UCSD-AML1 (cell line): Measurements from ENCODE around the gene COPRS.

Source experiments
- DNase-seq: peaks from one replicate; lab custom pipeline; 2025; ENCODE audit not compliant: unreplicated experiment; lab: John Stamatoyannopoulos, UW

The COPRS gene, protein sequence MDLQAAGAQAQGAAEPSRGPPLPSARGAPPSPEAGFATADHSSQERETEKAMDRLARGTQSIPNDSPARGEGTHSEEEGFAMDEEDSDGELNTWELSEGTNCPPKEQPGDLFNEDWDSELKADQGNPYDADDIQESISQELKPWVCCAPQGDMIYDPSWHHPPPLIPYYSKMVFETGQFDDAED

DNA sequence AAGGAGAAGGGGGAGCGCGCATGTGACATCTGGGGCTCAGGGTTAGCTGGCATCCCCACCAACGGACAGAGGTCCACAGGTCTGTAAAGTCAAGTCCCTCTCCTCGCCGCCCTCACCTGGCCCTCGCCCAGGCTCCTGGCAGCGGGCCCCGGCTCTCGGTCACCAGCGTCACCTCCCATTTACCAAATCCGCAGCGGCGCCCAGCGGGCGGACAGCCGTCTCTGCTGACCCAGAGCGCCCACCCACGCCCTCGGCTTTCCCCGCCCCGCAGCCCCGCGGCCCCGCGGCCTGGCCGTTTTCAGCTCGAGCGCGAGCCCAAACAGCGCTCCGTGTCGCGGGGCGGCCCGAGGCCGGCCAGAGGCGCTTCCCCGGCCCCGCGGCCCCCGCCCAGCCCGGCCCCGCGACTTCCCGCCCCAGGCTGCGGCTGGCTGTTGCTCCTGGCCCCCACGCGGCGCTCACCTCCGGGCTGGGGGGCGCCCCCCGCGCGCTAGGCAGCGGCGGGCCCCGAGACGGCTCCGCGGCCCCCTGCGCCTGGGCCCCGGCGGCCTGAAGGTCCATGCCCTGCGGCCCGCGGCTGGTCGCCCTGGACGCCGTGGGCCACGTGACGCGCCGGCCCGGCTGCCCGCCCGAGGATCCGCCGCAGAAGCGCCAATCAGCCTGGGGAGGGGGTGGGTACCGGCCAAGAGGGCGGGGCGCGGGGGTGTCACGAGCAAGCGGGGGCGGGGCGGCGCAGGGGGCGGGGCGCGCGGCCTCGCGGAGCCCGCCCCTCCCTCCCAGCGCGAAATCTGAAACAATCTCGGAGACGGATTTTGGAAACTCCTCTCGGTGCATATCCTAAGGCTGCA, at the start of gene COPRS:
Gene COPRS, minus strand, starts transcription at position 603 of the 845 bp plus-strand sequence. Its CDS starts 45 bp downstream, at position 558.
- DNase-seq = peak; percentile 83

DNA sequence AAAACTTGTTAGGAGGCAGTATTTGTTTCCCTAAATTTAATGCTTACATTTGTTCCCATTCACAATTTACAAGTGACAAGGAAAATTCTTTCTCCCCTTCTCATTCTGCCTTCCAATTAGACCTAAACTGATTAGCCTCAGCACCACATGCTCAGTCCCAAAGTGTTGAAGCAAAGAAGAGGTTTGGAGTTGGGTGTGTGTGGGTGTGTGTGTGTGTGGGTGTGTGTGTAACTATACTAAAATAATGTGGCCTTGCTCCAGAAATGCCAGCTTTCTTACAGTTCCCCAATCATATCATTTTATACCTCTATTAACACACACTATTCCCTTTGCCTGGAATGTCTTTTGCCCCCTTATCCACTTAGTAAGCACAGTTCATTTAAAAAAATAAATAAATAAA, 49.3 kb upstream of the COPRS start:
- no peak for DNase-seq

DNA sequence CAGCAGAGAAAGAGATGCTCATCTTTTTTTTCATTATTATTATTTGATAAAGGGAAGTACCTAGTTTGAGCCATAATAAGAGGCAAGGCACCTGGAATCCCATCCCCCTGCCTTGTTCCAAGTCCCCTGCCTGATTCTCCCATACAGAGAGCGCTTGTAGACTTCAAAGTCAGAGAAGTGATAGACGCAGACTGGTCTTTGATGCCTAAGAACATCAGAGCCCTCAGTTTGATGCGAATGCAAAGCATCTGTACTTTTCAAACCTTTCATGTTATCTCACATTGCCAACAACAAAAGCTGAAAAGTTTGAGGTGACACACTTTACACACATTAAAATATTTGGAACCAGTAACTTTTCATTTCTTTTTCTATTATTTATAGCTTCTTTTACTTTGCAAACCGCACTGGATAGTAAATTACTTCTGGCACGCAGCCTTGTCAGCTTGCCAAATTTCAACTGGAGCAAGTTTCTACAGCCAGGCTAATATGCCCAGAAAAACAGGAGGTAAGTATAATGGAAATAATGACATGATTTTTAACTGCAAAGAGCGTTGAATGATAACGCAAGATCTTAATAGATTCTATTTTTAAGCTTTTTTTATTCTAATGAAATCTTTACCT, 48.4 kb upstream of the COPRS start:
- no peak for DNase-seq

DNA sequence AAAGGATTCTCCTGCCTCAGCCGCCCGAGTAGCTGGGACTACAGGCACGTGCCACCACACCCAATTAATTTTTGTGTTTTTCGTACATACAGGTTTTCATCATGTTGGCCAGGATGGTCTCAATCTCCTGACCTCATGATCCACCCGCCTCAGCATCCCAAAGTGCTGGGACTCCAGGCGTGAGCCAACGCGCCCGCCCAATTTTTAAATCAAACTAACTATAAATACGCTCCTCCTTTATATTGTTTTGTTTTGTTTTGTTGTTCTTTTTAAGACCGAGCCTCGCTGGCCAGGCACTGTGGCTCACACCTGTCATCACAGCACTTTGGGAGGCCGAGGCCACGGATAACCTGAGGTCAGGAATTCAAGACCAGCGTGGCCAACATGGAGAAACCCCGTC, 44.4 kb upstream of the COPRS start:
- DNase-seq = no peak

DNA sequence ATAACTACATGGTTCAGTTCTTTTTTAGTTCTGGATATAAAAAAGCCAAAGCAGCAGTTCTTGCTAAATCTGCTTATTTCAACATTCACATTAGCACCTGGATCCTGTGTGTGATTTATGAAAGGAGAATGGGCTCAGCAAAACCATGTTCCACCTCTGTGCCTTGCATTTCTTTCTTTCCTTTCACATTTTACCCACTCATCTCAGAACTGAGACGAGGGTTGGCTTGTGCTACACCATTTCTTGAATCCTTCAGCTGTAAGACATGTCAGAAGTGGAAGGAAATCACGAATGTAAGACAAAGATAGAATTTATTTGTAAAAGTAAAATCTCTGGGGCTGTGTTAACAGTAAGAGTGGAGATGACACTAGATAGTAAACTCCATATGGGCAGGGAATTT, 43.6 kb upstream of the COPRS start:
- no peak for DNase-seq

DNA sequence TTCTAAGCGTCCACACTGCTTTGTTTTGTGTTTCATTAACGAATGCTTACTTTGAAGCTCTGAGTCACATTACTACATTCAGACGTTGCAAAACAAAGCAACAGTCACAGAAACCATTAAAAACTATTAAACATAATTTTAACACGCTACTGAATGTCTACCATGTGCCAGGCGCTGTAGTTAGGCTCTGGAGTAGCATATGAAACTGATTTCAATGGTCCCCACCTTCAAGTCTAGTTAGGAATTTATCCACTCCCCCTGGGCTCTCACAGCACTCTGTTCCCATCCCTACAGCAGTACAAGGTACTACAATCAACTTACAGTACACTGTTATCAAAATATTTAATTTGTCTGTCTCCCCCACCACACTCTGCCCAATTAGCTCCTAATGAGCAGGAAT, 41.8 kb upstream of the COPRS start:
- no peak for DNase-seq

DNA sequence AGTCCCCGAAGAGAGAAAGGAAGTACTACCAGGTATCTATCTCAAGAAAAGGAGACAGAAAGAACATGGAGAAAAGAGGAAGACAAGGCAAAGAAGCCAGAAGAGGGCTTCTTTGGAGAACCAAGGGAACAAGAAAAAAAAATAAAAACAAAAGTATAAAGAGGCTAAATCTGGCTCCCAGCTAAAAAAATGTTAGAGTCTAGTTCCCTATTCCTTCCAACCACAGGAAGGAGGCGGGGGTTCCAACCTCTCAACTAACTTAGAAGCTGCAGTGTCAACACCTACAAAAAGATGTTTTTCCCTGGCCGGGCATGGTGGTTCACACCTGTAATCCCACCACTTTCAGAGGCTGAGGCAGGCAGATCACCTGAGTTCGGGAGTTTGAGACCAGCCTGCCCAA, 29.1 kb upstream of the COPRS start:
- peak; percentile 21 for DNase-seq

DNA sequence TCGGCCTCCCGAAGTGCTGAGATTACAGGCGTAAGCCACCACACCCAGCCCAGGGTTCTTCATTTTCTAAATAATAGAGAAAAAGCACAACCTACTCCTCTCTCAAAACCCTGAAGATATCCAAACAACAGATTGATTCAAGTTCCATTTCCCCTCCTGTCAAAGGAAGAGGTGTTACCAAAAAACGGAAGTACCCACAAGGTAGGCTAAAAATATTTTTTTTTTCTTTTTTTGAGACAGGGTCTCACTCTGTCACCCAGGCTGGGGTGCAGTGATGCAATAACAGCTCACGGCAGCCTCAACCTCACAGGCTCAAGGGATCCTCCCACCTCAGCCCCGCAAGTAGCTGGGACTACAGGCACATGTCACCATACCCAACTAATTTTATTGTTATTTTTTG, 23.5 kb upstream of the COPRS start:
- DNase-seq = no peak

DNA sequence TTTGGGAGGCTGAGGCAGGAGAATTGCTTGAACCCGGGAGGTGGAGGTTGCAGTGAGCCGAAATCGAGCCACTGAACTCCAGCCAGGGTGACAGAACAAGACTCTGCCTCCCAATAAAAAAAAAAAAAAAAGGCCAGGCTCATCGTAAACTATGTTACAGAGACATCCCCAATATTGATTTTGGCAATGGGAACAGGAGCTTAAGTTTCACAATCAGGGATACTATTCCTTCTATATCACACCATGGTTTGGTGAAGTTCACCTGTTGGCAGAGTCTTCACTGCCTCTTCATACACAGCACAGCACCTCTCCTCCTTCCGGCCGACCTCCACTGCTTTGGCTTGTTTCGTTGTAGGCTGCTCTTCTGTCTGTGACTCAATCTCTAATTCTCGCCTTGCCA, 21.3 kb upstream of the COPRS start:
- no peak for DNase-seq

DNA sequence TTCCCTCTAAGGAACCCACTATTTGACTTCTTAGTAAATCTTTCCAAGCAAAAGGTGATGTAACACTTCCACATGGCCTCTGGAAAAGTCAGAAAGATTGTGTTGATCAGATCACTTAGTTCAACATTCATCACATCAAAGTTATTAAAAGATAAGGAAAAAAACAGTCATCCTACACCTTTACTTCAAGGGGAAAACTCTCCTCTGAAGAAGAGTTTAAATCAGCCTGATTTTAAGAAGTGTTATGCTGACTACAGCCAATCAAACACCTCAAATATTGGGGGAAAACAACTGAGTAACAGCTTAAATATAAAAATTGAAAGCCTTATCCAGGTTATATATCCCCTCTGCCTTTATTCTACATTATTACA, 19.6 kb upstream of the COPRS start:
- DNase-seq = no peak

DNA sequence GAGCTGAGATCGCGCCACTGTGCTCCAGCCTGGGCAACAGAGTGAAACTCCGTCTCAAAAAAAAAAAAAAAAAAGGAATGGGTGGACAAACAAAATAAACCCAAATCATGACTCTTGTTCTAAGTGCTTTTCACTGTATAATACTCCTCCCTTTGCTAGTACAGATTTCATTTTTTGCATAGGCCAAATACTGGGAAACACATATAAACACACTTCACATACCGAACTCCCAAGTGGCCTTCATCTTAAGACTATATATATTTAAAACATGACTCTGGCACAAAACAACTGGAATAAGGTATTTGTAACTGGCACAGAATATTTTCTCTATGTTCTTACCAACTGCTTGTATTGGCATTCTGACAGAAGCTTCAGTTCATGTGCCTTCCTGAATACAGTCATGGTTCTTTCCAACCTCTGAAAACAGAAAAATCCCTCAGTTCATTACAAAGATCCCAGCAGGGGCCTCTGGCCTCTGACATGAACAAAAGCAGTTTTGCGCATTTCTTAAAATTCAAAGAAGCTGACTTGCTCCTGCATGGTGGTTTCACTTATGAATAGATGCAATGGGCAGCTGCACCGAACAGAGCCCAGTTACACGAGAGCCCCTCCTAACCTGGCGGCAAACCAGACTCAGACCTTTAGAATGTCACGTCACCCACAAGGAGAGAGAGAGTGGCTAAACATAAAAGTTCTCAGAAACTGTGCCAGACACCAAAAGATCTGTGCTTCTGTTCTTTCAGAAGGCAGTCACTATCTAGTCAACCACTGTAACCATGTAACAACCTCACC, 19.1 kb upstream of the COPRS start:
- DNase-seq = no peak

DNA sequence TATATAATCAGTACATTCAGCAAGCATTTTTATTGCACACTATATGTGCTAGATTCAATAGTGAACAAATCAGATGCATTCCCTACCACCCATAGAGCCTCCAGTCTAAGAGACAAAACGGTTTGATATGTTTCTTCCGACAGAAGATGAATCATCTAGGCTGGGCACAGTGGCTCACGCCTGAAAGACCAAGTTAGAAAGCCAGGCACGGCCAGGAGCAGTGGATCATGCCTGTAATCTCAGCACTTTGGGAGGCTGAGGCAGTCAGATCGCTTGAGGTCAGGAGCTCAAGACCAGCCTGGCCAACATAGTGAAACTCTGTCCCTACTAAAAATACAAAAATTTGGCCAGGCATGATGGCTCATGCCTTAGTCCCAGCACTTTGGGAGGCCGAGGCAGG, 18.3 kb upstream of the COPRS start:
- no peak for DNase-seq

DNA sequence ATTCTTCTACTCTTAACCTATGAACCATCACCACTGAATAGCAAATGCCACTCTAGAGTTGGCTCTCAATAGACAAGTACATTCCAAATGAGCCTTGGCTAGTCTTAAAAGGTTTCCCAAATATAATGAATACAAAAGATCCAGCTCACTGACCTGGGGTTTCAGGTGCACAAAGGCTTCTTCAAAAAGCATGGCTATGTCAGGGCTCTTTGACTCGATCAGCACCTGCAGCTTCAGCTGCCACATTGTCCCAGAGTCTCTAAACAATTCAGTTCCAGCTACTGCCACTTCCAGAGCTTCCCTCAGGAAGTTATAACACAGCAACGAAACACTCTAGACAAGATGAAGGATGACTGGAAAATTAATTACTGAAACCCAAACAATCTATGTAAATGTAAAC, 16.0 kb upstream of the COPRS start:
- DNase-seq = no peak

DNA sequence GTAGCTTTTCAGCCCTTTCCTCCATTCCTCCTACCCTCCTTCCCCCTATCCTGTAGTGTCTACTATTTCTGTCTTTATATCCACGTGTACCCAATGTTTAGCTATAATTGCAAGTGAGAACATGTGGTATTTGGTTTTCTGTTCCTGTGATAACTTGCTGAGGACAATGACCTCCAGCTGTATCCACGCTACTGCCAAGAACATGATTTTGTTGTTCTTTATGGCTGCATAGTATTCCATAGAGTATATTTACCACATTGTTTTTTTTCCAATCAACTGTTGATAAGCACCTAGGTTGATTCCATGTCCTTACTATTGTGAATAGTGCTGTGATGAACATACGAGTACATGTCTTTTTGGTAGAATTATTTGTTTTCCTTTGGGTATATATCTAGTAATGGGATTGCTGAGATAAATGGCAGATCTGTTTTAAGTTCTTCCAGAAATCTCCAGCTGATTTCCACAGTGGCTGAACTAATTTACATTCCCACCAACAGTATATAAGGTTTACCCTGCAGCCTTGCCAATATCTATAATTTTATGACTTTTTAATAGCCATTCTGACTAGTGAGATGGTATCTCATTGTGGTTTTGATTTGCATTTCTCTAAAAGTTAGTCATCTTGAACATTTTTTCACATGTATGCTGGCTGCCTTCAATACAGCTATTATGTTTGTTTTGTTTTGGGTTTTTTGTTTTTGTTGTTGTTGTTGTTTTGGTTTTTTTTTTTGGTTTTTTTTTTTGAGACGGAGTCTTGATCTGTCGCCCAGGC, 10.9 kb upstream of the COPRS start:
- DNase-seq = no peak

DNA sequence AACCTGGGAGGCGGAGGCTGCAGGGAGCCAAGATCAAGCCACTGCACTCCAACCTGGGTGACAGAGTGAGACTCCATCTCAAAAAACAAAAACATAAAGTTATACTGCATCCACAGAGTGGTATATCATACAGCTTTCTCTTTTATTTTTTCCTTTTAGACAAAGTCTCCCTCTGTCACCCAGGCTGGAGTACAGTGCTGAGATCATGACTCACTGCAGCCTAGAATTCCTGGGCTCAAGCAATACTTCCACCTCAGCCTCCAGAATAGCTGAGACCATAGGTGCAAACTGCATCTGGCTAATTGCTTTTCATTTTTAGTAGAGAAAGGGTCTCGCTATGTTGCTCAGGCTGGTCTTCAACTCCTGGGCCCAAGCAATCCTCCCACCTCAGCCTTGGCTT, 10.0 kb upstream of the COPRS start:
- no peak for DNase-seq

DNA sequence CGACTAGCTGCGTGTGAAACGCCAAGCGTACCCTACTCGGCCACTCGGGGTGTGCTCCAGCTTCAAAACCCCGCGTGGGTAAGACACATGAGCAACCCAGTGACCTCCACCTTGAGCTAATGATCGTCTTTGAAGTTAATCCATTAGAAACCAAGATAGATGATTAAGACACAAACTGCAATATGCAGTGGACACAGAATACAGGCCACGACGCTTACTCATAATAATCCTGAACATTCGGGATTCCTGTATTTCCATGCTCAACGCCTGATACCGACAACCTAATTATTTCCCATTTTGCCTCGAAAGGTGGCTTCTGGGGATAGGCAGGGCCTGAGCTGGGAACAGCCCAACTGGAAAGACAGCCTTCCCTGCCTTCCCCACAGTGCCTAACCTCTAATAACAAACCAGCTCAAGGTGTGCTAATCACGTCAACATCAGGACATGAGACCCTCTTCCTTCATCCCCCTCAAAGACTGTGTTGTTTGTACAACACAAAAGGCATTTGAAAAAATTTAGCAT, 504 bp upstream of the COPRS start:
- no peak for DNase-seq

DNA sequence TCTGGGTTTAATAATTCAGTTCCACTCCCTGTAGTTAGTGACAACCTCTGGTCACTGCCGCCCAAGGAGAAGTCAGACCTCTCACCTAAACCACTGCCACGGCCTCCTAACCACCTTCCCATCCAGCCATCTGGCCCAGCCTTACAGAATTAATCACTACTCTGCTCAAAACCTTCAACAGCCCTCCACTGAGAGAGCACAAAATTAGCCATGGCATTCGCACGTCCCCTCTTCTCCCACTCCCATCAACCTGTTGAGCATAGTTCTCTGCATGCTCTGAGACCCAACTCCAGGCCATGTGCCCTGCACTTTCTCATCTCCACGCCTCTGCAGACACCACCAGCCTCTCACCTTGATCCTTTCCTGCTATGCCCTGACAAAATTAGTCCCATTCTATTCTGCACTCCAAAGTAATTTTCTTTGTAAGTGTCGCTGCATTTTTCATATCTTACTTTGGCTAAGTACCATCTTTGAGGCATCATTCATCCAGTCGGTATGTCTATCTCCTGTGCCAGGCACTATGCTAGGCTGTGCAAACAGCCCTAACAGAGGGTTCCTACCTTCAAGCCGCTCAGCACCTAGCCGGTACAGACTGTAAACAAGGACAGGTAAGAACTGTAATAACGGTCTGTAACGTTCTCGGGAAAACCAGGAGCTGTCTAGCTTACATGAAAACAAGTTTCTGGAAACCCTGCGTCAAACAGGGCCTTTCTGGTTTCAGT, 963 bp downstream of the COPRS start:
- no peak for DNase-seq

DNA sequence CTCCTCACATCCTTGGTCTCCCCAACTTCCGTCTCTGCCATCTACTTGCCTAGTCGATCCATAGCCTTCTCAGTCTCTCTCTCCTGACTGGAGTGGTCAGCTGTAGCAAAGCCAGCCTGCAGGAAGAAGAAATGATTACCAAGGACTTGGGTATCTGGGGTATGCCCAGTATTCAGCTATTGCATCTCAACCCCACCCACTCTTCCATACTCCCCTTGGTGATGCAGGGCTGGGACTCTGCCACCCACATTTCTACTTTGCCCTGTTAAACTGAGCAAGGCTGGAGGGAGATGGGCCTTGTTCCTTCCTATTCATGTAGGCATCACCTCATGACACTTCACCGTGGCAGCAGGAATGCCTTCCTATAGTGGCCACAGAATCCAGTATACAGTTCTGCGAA, 2.3 kb downstream of the COPRS start:
- DNase-seq = no peak

DNA sequence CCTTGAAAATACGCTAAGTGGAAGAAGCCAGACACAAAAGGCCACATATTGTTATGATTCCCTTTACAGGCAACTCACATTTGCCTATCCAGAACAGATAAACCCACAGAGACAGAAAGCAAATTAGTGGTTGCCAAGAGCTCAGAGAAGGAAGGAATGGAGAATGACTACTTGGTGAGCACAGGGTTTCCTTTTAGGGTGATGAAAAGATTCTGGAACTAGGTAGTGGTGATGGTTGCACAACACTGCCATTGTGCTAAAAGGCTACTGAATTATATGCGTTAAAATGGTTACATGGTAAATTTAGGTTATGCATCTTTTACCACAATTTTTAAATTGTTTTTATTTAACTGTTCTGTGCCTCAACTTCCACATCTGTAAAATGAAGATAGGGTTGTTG, 4.4 kb downstream of the COPRS start:
- no peak for DNase-seq

DNA sequence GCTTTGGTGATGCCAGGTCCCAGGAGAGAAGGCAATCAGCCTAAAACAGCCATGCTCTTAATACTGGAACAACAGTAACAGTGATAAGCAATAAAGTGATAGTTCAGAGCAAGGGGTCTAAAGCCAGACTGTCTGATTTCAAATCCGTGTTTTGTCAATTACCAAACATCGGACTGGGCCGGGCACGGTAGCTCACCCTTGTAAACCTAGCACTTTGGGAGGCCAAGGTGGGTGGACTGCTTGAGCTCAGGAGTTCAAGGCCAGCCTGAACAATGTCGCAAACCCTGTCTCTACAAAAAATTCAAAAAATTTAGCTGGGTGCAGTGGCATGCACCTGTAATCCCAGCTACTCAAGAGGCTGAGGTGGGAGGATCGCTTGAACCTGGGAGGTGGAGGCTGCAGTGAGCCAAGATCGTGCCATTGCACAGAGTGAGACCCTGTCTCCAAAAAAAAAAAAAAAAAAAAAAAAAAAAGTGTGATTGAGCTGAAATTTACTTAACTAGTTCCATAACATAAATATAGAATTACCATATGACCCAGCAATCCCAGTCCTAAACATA, 5.1 kb downstream of the COPRS start:
- DNase-seq = no peak
